ENCODE data around the gene SPATA16. TPM values are rescaled to one million over a fixed set of nuclear protein-coding genes. Genes with fewer than 3 reads are reported as not detected.

The SPATA16 gene
- total and polyA plus RNA-seq, 2 of the 13 experiments (the other 11 are each of a cell fraction or from before 2014, with no cell fraction given): not detected

DNA sequence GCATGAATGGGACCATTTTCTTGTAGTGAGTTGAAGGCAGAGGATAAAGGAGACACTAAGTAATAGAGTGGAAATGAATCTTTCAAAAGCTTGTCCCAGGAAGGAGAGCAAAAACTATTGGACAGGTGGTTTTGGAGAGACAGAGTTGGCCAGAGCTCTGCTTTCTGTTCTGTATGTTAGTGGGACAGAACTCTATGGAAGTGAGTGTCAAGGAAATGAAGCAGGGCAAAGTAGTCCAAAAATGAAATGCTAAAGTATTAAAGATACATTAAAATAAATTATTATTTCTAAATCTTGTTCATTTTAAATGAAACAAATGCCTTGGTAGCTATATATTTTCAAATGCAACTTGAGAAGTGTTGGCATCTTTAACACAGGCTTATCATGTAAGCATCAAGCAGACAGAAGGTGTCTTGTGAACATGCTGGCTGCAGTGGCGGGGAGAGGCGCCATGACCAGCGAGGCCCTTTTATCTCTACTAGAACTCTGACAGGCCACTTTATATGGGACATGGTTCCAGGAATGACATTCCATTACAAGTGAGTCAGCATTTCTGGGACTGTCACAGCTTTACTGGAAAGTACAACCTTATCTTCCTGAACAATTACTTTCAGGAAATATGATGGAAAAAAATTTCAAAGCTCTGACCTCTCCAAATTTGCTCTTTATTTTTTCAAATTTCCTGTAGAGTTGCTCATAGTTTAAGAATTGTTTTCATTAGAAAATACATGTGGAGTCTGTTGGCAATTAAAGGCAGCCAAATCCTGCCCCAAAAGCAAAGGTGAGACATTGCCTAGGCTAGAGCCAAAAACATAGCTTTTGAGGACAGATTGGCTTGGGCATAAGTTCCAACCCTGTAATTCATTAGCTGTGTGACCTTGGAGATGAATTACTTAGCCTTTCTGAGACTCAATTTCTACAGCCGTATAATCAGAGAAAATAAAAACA is 284.0 kb downstream of the SPATA16 start:
- TF ChIP-seq SRY (CRISPR knock-in tag; IDR thresholded peaks at IDR 0.05) (no peak), MAFF (IDR thresholded peaks at IDR 0.05; ENCODE audit: low read depth, low read length) (peak; percentile 73), MAFK (conservative IDR thresholded peaks at IDR 0.05 in 1 of 2, IDR thresholded peaks at IDR 0.05 in 1 of 2; ENCODE audit: low read length in 2 of 2) (peak; percentile 79 to 82), NFE2 (CRISPR knock-in tag; IDR thresholded peaks at IDR 0.05) (peak; percentile 53; the same call in 1 of the 2 replicates), ZNF160 (CRISPR knock-in tag; IDR thresholded peaks at IDR 0.05) (no peak), ZNF839 (CRISPR knock-in tag; IDR thresholded peaks at IDR 0.05; ENCODE audit: borderline replicate concordance) (no peak), FOSL2 (CRISPR knock-in tag; IDR thresholded peaks at IDR 0.05) (peak; percentile 43), NFKB2 (CRISPR knock-in tag; IDR thresholded peaks at IDR 0.05; ENCODE audit: borderline replicate concordance) (no peak), BCL6 (CRISPR knock-in tag; IDR thresholded peaks at IDR 0.05) (0 out of 2 replicates have a peak, but pooled peaks have one; percentile 52), BRCA1 (CRISPR knock-in tag; IDR thresholded peaks at IDR 0.05) (no peak), NFE2L2 (IDR thresholded peaks at IDR 0.05; ENCODE audit: low read length) (peak; percentile 73; the same call in 1 of the 2 replicates)
- ATAC-seq (peak; percentile 35; the same call in 1 of the 3 replicates), DNase-seq (ENCODE audit: low spot score) (peak; percentile 40), FAIRE-seq (no peak)
- intact Hi-C loops (cut with micrococcal nuclease; ENCODE audit: unreplicated experiment) (no loop called here), in situ Hi-C loops (cut with HindIII; ENCODE audit: extremely low pct_ligation_motif_present, low pct_unique_long_range_greater_than_20kb) (no loop called here)
- no peaks in the 10 kb centered on the region for H3K79me2 ChIP-seq (ENCODE audit: insufficient read depth, low read length)
- no peaks in the 10 kb centered on the region; a peak in 1 of 5 replicates for H3K27me3 ChIP-seq (ENCODE audit: control insufficient read depth in 1 of 2, insufficient read depth in 2 of 2, low read length in 2 of 2)
- H3K9me3 ChIP-seq (ENCODE audit: low read length): no peaks in the 10 kb centered on the region
- POLR2A ChIA-PET: no interaction called here
- H3K4me3 ChIP-seq (replicated peaks in 1 of 3; ENCODE audit: insufficient read depth in 1 of 3, low read depth in 2 of 3, low read length in 3 of 3): no peak overlapping the region
- no peaks in the 10 kb centered on the region for H3K36me3 ChIP-seq (replicated peaks in 1 of 2; ENCODE audit: control insufficient read depth in 1 of 2, insufficient read depth in 2 of 2, low read length in 2 of 2)
- H3K27ac ChIP-seq (ENCODE audit: extremely low read length, insufficient read depth, low read length): no peak overlapping the region
- WGBS (ENCODE audit: low lambda C conversion rate): 1% methylated on average over 4 of the region's 4 CpGs
- H3K4me2 ChIP-seq (ENCODE audit: low read depth, low read length): no peak overlapping the region
- H3K9ac ChIP-seq (ENCODE audit: insufficient read depth, low read depth, low read length): no peak overlapping the region
- H2AFZ ChIP-seq (ENCODE audit: low read length): no peak overlapping the region
- no peaks in the 10 kb centered on the region for H4K20me1 ChIP-seq (ENCODE audit: insufficient read depth, low read length)
- CTCF ChIA-PET (ENCODE audit: low intra/inter-chr PET ratio, low total read pairs): no interaction called here
- BruUV-seq (replicated peaks): no TSS peak
- H3K4me1 ChIP-seq (ENCODE audit: insufficient read depth, low read length): no peaks in the 10 kb centered on the region
